Activated gamma-delta T cell treated with anti-CD3 and anti-CD28 coated beads, Interleukin-2, amount 50 U/mL, for 16 hours (primary cell): Measurements from ENCODE around the gene KRTAP5-4.
"Not testable (repeated sequence)": the region's sequence is repeated elsewhere in the genome, so short reads cannot be mapped to it uniquely, and the experiment has no call there.

ENCODE experiments used
- DNase-seq: peaks from one replicate; pipeline ENCODE4 v3.0.0-alpha.2; 2020; ENCODE audit warnings: low read depth

The KRTAP5-4 gene

DNA sequence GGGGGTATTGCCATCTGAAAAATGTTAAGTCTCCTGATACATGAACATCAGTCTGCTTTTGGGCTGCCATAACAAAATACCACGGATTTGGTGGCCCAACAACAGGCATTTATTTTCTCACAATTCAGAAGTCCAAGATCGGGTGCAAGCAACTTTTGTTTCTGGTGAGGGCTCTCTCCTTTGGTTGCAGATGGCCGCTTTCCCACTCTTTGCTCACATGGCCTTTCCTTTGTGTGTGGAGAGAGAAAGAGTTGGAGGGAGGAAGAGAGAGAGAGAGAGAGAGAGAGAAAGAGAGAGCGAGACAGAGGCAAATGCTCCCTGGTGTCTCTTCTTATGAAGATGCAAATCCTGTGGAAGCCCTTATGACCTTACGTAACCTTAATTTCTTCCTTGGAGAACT lies 21.3 kb downstream of the KRTAP5-4 start:
- DNase-seq, result no peak

- DNase-seq, result no peak
Measured at GRCh38 chr11:1598816-1599215, 23.1 kb downstream of the KRTAP5-4 start.

GRCh38 chr11:1598406-1598805 lies 23.5 kb downstream of the KRTAP5-4 start:
- not testable (repeated sequence) for DNase-seq

DNA sequence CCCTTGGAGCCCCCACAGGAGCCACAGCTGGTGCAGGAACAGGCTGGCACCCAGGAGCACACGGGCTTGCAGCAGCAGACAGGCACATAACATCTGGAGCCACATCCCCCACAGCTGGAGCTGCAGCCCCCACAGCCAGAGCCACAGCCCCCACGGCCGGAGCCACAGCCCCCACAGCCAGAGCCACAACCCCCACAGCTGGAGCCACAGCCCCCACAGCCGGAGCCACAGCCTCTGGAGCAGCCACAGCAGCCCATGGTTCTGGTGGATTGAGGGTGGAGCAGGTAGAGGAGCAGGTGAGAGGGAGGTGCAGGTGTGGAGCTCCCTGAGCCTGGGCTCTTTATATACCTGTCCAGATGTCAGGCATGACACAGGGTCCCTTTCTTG lies 24.0 kb downstream of the KRTAP5-4 start, which contains the start of gene KRTAP5-2:
Gene KRTAP5-2, minus strand, starts transcription at position 301 of the 387 bp plus-strand sequence. Its CDS starts 44 bp downstream, at position 257.
- no peak for DNase-seq

DNA sequence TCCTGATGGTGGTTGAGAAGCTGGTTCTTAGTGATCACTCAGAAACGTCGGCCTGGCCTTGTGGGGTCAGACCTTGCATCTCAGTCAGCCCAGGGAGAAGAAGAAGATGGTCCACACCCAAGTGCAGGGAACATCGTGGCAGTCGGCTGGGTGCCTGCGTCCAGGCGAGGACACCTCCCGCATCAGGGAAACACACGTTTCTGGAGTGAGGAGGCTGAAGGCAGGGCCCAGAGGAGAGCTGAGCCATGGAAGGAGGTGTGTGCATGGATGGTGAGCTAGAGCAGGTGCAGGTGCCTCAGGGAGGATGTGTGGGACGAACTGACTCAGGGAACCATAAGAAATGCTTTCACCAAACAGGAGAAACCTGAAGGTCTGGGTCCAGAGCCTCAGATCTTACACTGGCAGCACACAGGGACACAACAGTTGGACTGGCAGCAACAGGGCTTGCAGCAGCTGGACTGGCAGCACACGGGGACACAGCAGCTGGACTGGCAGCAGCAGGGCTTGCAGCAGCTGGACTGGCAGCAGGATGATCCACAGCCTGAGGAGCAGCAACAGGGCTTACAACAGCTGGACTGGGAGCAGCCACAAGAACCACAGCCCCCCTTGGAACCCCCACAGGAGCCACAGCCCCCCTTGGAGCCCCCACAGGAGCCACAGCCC lies 24.5 kb downstream of the KRTAP5-4 start:
- DNase-seq, result no peak

- not testable (repeated sequence) for DNase-seq
Measured at GRCh38 chr11:1596576-1597121, 25.3 kb downstream of the KRTAP5-4 start.

GRCh38 chr11:1595994-1596575 lies 25.9 kb downstream of the KRTAP5-4 start:
- DNase-seq, result not testable (repeated sequence)

DNA sequence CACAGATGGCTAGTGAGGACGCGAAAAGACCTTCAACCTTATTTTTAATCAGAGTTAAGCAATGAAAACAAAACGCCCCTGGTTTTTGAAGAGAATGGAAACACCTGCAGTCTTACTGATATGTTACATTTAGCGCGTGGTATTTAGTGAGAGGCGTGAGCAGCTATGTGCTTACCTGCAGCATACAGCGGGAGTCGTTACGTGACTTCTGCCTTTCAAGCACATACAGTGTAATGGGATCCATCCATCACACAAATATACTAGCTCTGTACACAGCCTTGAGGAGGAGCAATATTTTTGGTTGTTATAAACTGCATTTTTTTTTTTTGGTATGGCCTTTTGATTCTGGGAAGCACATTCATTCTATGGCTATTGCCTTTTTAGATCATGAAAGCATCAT lies 29.3 kb downstream of the KRTAP5-4 start:
- DNase-seq, result no peak

DNA sequence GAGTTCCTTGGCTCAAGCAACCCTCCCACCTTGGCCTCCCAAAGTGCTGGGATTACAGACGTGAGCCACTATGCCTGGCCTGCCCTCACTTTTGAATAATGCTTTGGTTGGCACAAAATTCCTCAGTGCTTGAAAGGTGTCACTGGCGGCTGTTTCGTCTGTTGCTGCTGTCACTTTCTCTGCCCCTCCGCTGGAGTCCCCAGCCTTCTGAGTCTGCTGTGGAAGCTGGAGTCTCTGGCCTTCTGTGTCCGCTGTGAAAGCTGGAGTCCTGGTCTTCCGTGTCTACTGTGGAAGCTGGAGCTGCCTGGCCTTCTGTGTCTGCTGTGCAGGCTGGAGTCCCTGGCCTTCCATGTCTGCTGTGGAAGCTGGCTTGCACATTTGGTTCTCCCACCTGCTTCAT lies 31.9 kb downstream of the KRTAP5-4 start:
- no peak for DNase-seq

DNA sequence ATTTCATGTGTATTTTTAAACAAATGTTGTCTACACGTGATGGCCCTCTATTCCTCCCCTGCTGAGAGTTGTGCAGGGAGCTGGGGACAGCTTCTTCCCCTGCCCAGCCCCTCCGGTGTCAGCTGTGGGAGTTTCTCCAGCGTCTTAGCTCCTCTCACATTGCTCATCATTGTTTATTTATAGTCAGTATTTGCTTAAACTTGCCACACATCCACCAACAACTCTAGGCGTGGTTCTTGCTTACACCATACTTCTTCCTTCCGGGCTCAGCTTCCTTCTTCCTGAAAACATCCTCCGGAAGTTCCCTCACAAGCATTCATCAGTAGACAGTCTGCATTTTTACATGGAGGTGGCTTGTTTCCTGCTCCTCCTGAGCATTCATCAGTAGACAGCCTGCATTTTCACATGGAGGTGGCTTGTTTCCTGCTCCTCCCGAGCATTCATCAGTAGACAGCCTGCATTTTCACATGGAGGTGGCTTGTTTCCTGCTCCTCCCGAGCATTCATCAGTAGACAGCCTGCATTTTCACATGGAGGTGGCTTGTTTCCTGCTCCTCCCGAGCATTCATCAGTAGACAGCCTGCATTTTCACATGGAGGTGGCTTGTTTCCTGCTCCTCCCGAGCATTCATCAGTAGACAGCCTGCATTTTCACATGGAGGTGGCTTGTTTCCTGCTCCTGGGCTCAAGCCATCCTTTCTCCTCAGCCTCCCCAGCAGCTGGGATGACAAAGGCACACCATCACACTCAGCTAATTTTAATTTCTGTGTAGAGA lies 32.6 kb downstream of the KRTAP5-4 start:
- DNase-seq, result not testable (repeated sequence)

GRCh38 chr11:1586699-1587098 lies 35.2 kb downstream of the KRTAP5-4 start:
- no peak for DNase-seq

GRCh38 chr11:1584661-1585370 lies 37.1 kb downstream of the KRTAP5-4 start, which contains the start of gene KRTAP5-1:
Gene KRTAP5-1, minus strand, starts transcription at chr11:1585283. Its CDS starts 34 bp downstream, at chr11:1585249.
- DNase-seq, result not testable (repeated sequence)

DNA sequence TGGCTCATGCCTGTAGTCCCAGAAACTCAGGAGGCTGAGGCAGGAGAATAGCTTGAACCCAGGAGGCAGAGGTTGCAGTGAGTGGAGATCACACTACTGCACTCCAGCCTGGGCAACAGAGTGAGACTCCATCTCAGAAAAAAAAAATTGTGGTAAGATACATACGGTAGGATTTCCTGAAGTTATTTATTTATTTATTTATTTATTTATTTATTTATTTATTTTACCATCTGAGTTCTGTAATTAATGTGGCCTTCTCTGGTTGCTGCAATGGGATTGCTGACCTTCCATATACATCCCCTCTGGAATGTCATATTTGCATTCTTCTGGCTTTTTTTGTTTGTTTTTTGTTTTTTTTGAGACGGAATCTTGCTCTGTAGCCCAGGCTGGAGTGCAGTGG lies 39.0 kb downstream of the KRTAP5-4 start:
- DNase-seq, result not testable (repeated sequence)

- DNase-seq, result no peak
Measured at GRCh38 chr11:1581976-1582375, 40.0 kb downstream of the KRTAP5-4 start.

DNA sequence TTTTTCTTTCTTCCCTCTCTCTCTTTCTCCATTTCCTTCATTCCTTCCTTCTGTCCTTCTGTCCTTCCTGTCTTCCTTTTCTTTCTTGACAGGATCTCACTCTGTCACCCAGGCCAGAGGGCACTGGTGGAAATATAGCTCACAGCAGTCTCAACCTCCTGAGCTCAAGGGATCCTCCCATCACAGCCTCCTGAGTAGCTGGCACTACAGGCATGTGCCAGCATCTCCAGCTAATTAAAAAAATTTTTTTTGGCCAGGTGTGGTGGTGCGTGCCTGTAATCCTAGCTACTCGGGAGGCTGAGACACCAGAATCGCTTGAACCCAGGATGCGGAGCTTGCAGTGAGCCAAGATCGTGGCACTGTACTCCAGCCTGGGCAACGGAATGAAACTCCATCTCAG lies 45.1 kb downstream of the KRTAP5-4 start:
- no peak for DNase-seq

DNA sequence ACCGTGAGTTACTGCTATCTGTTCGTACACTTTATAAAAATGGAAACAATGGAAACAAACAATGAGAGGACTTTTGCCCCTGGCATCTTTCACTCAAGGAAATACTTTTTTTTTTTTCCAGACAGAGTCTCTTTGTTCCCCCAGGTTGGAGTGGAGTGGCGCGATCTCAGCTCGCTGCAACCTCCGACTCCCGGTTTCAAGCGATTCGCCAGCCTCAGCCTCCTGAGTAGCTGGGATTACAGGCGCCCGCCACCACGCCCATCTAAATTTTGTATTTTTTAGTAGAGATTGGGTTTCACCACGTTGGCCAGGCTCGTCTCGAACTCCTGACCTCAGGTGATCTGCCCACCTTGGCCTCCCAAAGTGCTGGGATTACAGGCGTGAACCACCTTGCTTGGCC lies 46.2 kb downstream of the KRTAP5-4 start:
- not testable (repeated sequence) for DNase-seq

GRCh38 chr11:1574933-1575242 lies 47.0 kb downstream of the KRTAP5-4 start:
- DNase-seq, result no peak

GRCh38 chr11:1574238-1574932 lies 47.6 kb downstream of the KRTAP5-4 start:
- DNase-seq, result peak; percentile 42

DNA sequence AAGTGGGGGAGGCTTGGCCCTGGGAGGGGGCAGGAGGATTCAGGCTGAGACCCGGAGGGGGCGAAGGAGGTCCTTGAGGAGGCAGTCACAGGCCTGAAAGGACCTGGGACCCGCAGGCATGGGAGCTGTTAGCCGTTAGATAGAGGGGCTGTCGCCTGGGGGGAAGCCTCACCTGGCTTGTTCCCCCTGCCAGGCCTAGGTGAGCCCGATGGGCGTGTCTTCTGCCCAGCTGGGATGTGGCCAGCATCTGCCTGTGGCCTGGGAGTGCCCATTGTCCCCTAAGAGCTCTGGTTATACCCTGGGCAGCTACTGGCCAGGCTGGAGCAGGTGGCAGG lies 48.1 kb downstream of the KRTAP5-4 start:
- no peak for DNase-seq

- DNase-seq, result no peak
Measured at GRCh38 chr11:1573077-1573902, 48.6 kb downstream of the KRTAP5-4 start.
